Left lobe of liver (tissue), 2 donors: ENCODE measurements around the gene MTCP1. TPM values are rescaled to one million over a fixed set of nuclear protein-coding genes. Genes with fewer than 3 reads are reported as not detected.

Source experiments
- ATAC-seq: fragments of 200-7000 bp; cut with Tn5 transposase; one replicate; pipeline ENCODE4 v1.9.1; 2020; ENCODE audit warnings: mild to moderate bottlenecking, moderate library complexity
- DNase-seq: peaks from one replicate; pipeline ENCODE4 v3.0.0-alpha.2; 2020; ENCODE audit warnings: low spot score
- total RNA-seq: library from RNA; stranded (reverse); gene quantifications from one replicate; pipeline ENCODE4 v1.2.1, GENCODE V29; 2021
- donor health status: DM: no; HTN: no; CAD: no; lungs with moderate emphysema.
- donor health status: DM: no; HTN: yes; CAD: no.

The MTCP1 gene
- total RNA-seq, 1 donor from 2014 or later = 15.2 TPM

GRCh38 chrX:155055494-155055893 lies 15.4 kb downstream of the MTCP1 start:
- no peak for ATAC-seq

GRCh38 chrX:155054255-155054654 lies 16.7 kb downstream of the MTCP1 start:
- no peak for ATAC-seq
- no peak for DNase-seq

More at GRCh38 chrX:155055494-155055893, 15.4 kb downstream of the MTCP1 start:
- no peak for DNase-seq

GRCh38 chrX:155053656-155054055 lies 17.3 kb downstream of the MTCP1 start:
- no peak for ATAC-seq
- no peak for DNase-seq

GRCh38 chrX:155052738-155053498 lies 18.0 kb downstream of the MTCP1 start:
- ATAC-seq = peak; percentile 43
- DNase-seq = no peak

GRCh38 chrX:155048977-155049619 lies 21.8 kb downstream of the MTCP1 start:
- ATAC-seq (peak; percentile 84), DNase-seq (peak; percentile 57)

GRCh38 chrX:155046811-155047528 lies 24.0 kb downstream of the MTCP1 start:
- ATAC-seq (no peak), DNase-seq (no peak)

GRCh38 chrX:155046129-155046810 lies 24.7 kb downstream of the MTCP1 start:
- ATAC-seq = no peak

GRCh38 chrX:155035688-155036087 lies 35.2 kb downstream of the MTCP1 start:
- DNase-seq = no peak
- no peak for ATAC-seq

More at GRCh38 chrX:155046129-155046810, 24.7 kb downstream of the MTCP1 start:
- DNase-seq = no peak

GRCh38 chrX:155031657-155032056 lies 39.3 kb downstream of the MTCP1 start:
- DNase-seq (no peak), ATAC-seq (no peak)

- DNase-seq (no peak), ATAC-seq (no peak)
Measured at GRCh38 chrX:155028877-155029291, 42.1 kb downstream of the MTCP1 start.

GRCh38 chrX:155028129-155028528 lies 42.8 kb downstream of the MTCP1 start:
- DNase-seq = no peak
- no peak for ATAC-seq

- ATAC-seq (peak; percentile 39), DNase-seq (no peak)
Measured at GRCh38 chrX:155027509-155028066, 43.3 kb downstream of the MTCP1 start.

- DNase-seq = peak; percentile 95
- ATAC-seq = peak; percentile 86
Measured at GRCh38 chrX:155026727-155027508, 44.0 kb downstream of the MTCP1 start, which contains the start of gene FUNDC2. TSS of gene FUNDC2 (plus strand) at chrX:155026844. CDS start at chrX:155026939, 95 bp downstream.

GRCh38 chrX:155026420-155026726 lies 44.6 kb downstream of the MTCP1 start:
- DNase-seq (no peak), ATAC-seq (no peak)

- ATAC-seq (no peak), DNase-seq (no peak)
Measured at GRCh38 chrX:155023907-155024833, 46.8 kb downstream of the MTCP1 start.

- DNase-seq (no peak), ATAC-seq (no peak)
Measured at GRCh38 chrX:155022585-155022984, 48.4 kb downstream of the MTCP1 start, which contains the start of gene F8. TSS of gene F8 (minus strand) at chrX:155022723. CDS start at chrX:155022552, 171 bp downstream.

GRCh38 chrX:155020591-155020990 lies 50.3 kb downstream of the MTCP1 start:
- ATAC-seq = no peak
- DNase-seq = no peak
